ENCODE results near the gene ARMC8.

DNA sequence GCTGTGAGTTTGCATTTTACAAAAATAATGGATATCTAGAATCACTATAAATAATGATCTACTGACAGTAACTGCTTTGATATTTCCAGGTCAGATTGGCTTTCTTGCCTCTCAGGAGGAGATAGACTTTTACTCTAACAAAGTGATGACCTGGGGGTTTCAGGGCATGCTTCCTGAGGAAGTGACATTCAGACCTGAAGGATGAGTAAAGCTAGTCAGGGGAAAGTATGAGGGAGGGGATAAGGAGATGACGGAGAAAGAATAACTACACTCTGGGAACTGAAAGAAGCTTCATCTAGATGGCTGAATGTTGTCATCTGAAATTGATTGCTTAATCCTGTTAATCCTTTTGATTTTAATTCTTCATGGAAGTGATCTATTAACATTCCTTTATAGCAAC is 32.2 kb downstream of the ARMC8 start:
- TF ChIP-seq CTCF (conservative IDR thresholded peaks at IDR 0.05; ENCODE audit: low read length): no peak
- no peak for TF ChIP-seq EZH2phosphoT487 (IDR thresholded peaks at IDR 0.05; ENCODE audit: borderline replicate concordance, low read depth, low read length)
